Caco-2 (cell line): ENCODE measurements around the gene WDR20. TPM values are rescaled to one million over a fixed set of nuclear protein-coding genes. Genes with fewer than 3 reads are reported as not detected.

Source experiments
- BruUV-seq: library from RNA; stranded (reverse); fragments of 400-500 nt; replicated peaks from 2 replicates; lab custom pipeline; 2021; lab: Mats Ljungman, UMichigan
- CTCF ChIA-PET: fragments of 300-600 bp; sonication (Branson Sonifier 250); formaldehyde crosslinking; loops from one replicate; lab custom pipeline; 2022; ENCODE audit warnings: antibody characterized with exemption; lab: Charles Lee
- POLR2A ChIA-PET: fragments of 300-600 bp; sonication (Branson Sonifier 250); formaldehyde crosslinking; loops from one replicate; lab custom pipeline; 2022; ENCODE audit warnings: antibody characterized with exemption; lab: Charles Lee
- DNase-seq, 2 experiments: peaks; one replicate each; pipeline versions ENCODE4 v3.0.0 to v3.0.0-alpha.2; 2020 to 2022
- H3K27me3 ChIP-seq: replicated peaks from 2 replicates; pipeline ENCODE4 v1.6.0; 2011; ENCODE audit warnings: low read length; ENCODE audit not compliant: control insufficient read depth, insufficient read depth
- H3K36me3 ChIP-seq: 2 replicates; pipeline ENCODE4 v1.5.1; 2011; ENCODE audit warnings: low read length; ENCODE audit not compliant: control insufficient read depth, insufficient read depth
- H3K4me1 ChIP-seq: fragments of 250-450 bp; sonication (Bioruptor Pico); 2 replicates; pipeline ENCODE4 v1.5.1; 2020; ENCODE audit warnings: mild to moderate bottlenecking
- H3K4me3 ChIP-seq: 2 replicates; pipeline ENCODE4 v1.5.1; 2011; ENCODE audit warnings: low read depth, mild to moderate bottlenecking, control low read depth, low read length
- H3K9me3 ChIP-seq: fragments of 250-450 bp; sonication (Bioruptor Pico); 2 replicates; pipeline ENCODE4 v1.5.1; 2020; ENCODE audit warnings: mild to moderate bottlenecking, moderate library complexity
- H3K27ac Mint-ChIP-seq: one replicate; pipeline ENCODE4 v1.8.0; 2022; ENCODE audit warnings: mixed read lengths; ENCODE audit not compliant: unreplicated experiment
- H3K27me3 Mint-ChIP-seq: one replicate; pipeline ENCODE4 v1.8.0; 2022; ENCODE audit warnings: mixed read lengths; ENCODE audit not compliant: insufficient read depth, unreplicated experiment
- H3K36me3 Mint-ChIP-seq: one replicate; pipeline ENCODE4 v1.8.0; 2022; ENCODE audit warnings: mild to moderate bottlenecking, mixed read lengths; ENCODE audit not compliant: insufficient read depth, unreplicated experiment
- H3K4me1 Mint-ChIP-seq: one replicate; pipeline ENCODE4 v1.8.0; 2022; ENCODE audit warnings: low read depth, mixed read lengths; ENCODE audit not compliant: unreplicated experiment
- H3K4me3 Mint-ChIP-seq: one replicate; pipeline ENCODE4 v1.8.0; 2022; ENCODE audit warnings: mild to moderate bottlenecking, moderate library complexity, mixed read lengths; ENCODE audit not compliant: unreplicated experiment
- H3K9me3 Mint-ChIP-seq: one replicate; pipeline ENCODE4 v1.8.0; 2022; ENCODE audit warnings: mixed read lengths; ENCODE audit not compliant: unreplicated experiment
- CTCF ChIP-seq, 2 experiments: fragments of 200-600 bp in 1 of 2; IDR thresholded peaks; 1 replicate in 1 of 2; 2 replicates in 1 of 2; pipeline versions ENCODE4 v1.5.1 to v1.8.0; 2011 to 2022; ENCODE audit warnings: antibody characterized with exemption in 1 of 2, control low read depth in 1 of 2, inconsistent platforms in 1 of 2, low read depth in 1 of 2, low read length in 1 of 2, mild to moderate bottlenecking in 1 of 2, moderate library complexity in 1 of 2; ENCODE audit not compliant: insufficient read depth in 1 of 2, severe bottlenecking in 1 of 2, unreplicated experiment in 1 of 2
- intact Hi-C: fragments of 100-400 bp; cut with micrococcal nuclease; formaldehyde crosslinking; loops from one replicate; pipeline ENCODE4 v1.10.0; 2022; ENCODE audit not compliant: unreplicated experiment
- total RNA-seq: library from RNA; stranded (reverse); gene quantifications from 2 replicates; pipeline ENCODE4 v1.2.3, GENCODE V29; 2022

WDR20 gene
- total RNA-seq, 1 experiment from 2014 or later, result 32.5 TPM

GRCh38 chr14:102222009-102222575 lies 82.4 kb downstream of the WDR20 start:
- Mint-ChIP-seq H3K27ac (no peak overlapping the region), H3K36me3 (no peaks in the 10 kb centered on the region), H3K27me3 (no peaks in the 10 kb centered on the region), H3K4me3 (no peak overlapping the region), H3K4me1 (no peaks in the 10 kb centered on the region), H3K9me3 (no peaks in the 10 kb centered on the region)
- Histone ChIP-seq H3K27me3 (no peaks in the 10 kb centered on the region), H3K36me3 (no peaks in the 10 kb centered on the region), H3K4me1 (no peaks in the 10 kb centered on the region), H3K9me3 (no peaks in the 10 kb centered on the region), H3K4me3 (no peak overlapping the region)
- POLR2A ChIA-PET, result no interaction called here
- CTCF ChIA-PET, result no interaction called here
- DNase-seq, result no peak
- intact Hi-C loops, result no loop called here
- TF ChIP-seq CTCF (IDR thresholded peaks at IDR 0.05; ENCODE audit: insufficient read depth in 1 of 2, low read depth in 1 of 2, low read length in 1 of 2, severe bottlenecking in 1 of 2, unreplicated experiment in 1 of 2), result no peak
- BruUV-seq, result no TSS peak

GRCh38 chr14:102222751-102223150 lies 83.1 kb downstream of the WDR20 start:
- Mint-ChIP-seq H3K27me3 (no peaks in the 10 kb centered on the region), H3K4me1 (no peaks in the 10 kb centered on the region), H3K9me3 (no peaks in the 10 kb centered on the region), H3K27ac (no peak overlapping the region), H3K36me3 (no peaks in the 10 kb centered on the region), H3K4me3 (no peak overlapping the region)
- H3K4me1 ChIP-seq, result no peaks in the 10 kb centered on the region
- POLR2A ChIA-PET, result no interaction called here
- intact Hi-C loops, result no loop called here
- DNase-seq, result no peak
- no peaks in the 10 kb centered on the region for H3K27me3 ChIP-seq
- no peak overlapping the region for H3K4me3 ChIP-seq
- no TSS peak for BruUV-seq
- TF ChIP-seq CTCF (IDR thresholded peaks at IDR 0.05; ENCODE audit: insufficient read depth in 1 of 2, low read depth in 1 of 2, low read length in 1 of 2, severe bottlenecking in 1 of 2, unreplicated experiment in 1 of 2), result no peak
- H3K9me3 ChIP-seq, result no peaks in the 10 kb centered on the region
- CTCF ChIA-PET, result no interaction called here
- H3K36me3 ChIP-seq, result no peaks in the 10 kb centered on the region

GRCh38 chr14:102223682-102224081 lies 84.0 kb downstream of the WDR20 start:
- Histone ChIP-seq H3K4me3 (no peak overlapping the region), H3K9me3 (no peaks in the 10 kb centered on the region), H3K4me1 (no peaks in the 10 kb centered on the region), H3K36me3 (no peaks in the 10 kb centered on the region), H3K27me3 (no peaks in the 10 kb centered on the region)
- intact Hi-C loops, result no loop called here
- Mint-ChIP-seq H3K36me3 (no peaks in the 10 kb centered on the region), H3K9me3 (no peaks in the 10 kb centered on the region), H3K27ac (no peak overlapping the region), H3K4me1 (no peaks in the 10 kb centered on the region), H3K27me3 (no peaks in the 10 kb centered on the region), H3K4me3 (no peak overlapping the region)
- no TSS peak for BruUV-seq
- POLR2A ChIA-PET, result no interaction called here
- no peak for TF ChIP-seq CTCF (IDR thresholded peaks at IDR 0.05; ENCODE audit: insufficient read depth in 1 of 2, low read depth in 1 of 2, low read length in 1 of 2, severe bottlenecking in 1 of 2, unreplicated experiment in 1 of 2)
- CTCF ChIA-PET, result no interaction called here
- no peak for DNase-seq
